Hematopoietic multipotent progenitor cell (in vitro differentiated cells): ENCODE measurements around the gene SUMO2. TPM values are rescaled to one million over a fixed set of nuclear protein-coding genes. Genes with fewer than 3 reads are reported as not detected.
"Not testable (repeated sequence)": the region's sequence is repeated elsewhere in the genome, so short reads cannot be mapped to it uniquely, and the experiment has no call there.

Experiments
- DNase-seq, 3 donors: peaks; one replicate each; pipeline ENCODE4 v3.0.0-alpha.2; 2011 to 2015; ENCODE audit warnings: low read depth in 2 of 3, low spot score in 2 of 3
- total RNA-seq: library from RNA; depleted of rRNA; stranded (reverse); fragments of >200 nt; gene quantifications from one replicate; pipeline ENCODE4 v1.2.3, GENCODE V29; 2012

The SUMO2 gene
- 50.9 TPM for total RNA-seq

GRCh38 chr17:75182569-75183436 lies at the start of gene SUMO2:
TSS of gene SUMO2 (minus strand) at chr17:75182959. CDS start at chr17:75182834, 125 bp downstream.
- DNase-seq = peak; percentile 96 to 97 (median 96)

GRCh38 chr17:75231741-75232464 lies 49.1 kb upstream of the SUMO2 start:
- DNase-seq = no peak

- DNase-seq = no peak
These were observed 48.3 kb upstream of the SUMO2 start for GRCh38 chr17:75231071-75231470.

GRCh38 chr17:75228847-75229246 lies 46.1 kb upstream of the SUMO2 start:
- DNase-seq = no peak

GRCh38 chr17:75228305-75228704 lies 45.5 kb upstream of the SUMO2 start:
- DNase-seq = no peak

- DNase-seq = no peak
These were observed 45.0 kb upstream of the SUMO2 start for GRCh38 chr17:75227729-75228128.

- DNase-seq = no peak
These were observed 42.3 kb upstream of the SUMO2 start for GRCh38 chr17:75225016-75225415.

GRCh38 chr17:75219815-75220214 lies 37.1 kb upstream of the SUMO2 start:
- no peak for DNase-seq

- DNase-seq = no peak
These were observed 35.4 kb upstream of the SUMO2 start for GRCh38 chr17:75218131-75218530.

GRCh38 chr17:75209061-75209460 lies 26.3 kb upstream of the SUMO2 start:
- no peak for DNase-seq

- no peak for DNase-seq
These were observed 25.4 kb upstream of the SUMO2 start for GRCh38 chr17:75208161-75208560.

GRCh38 chr17:75207760-75208159 lies 25.0 kb upstream of the SUMO2 start:
- no peak for DNase-seq

GRCh38 chr17:75207050-75207407 lies 24.3 kb upstream of the SUMO2 start:
- not testable (repeated sequence) for DNase-seq

GRCh38 chr17:75205793-75206163 lies 23.0 kb upstream of the SUMO2 start:
- DNase-seq = no peak

GRCh38 chr17:75205037-75205792 lies 22.5 kb upstream of the SUMO2 start, which contains the start of gene NUP85:
TSS of gene NUP85 (plus strand) at chr17:75205679. CDS start at chr17:75205762, 83 bp downstream.
- DNase-seq = peak; percentile 91 to 92 (median 91)

GRCh38 chr17:75199886-75200618 lies 17.3 kb upstream of the SUMO2 start:
- DNase-seq = no peak

- no peak for DNase-seq
These were observed 12.1 kb upstream of the SUMO2 start for GRCh38 chr17:75194879-75195278.

- DNase-seq = no peak
These were observed 8.8 kb upstream of the SUMO2 start for GRCh38 chr17:75191584-75191983.

GRCh38 chr17:75188614-75189013 lies 5.9 kb upstream of the SUMO2 start:
- no peak for DNase-seq
